HuH-7 (cell line): ENCODE results near the gene ARHGEF16.
A peak's percentile ranks its signal among the peaks of the same experiment; 100 is the strongest.

Source experiments
- DNase-seq: peaks from one replicate; pipeline ENCODE4 v3.0.0; 2011; ENCODE audit warnings: low spot score

ARHGEF16 gene

DNA sequence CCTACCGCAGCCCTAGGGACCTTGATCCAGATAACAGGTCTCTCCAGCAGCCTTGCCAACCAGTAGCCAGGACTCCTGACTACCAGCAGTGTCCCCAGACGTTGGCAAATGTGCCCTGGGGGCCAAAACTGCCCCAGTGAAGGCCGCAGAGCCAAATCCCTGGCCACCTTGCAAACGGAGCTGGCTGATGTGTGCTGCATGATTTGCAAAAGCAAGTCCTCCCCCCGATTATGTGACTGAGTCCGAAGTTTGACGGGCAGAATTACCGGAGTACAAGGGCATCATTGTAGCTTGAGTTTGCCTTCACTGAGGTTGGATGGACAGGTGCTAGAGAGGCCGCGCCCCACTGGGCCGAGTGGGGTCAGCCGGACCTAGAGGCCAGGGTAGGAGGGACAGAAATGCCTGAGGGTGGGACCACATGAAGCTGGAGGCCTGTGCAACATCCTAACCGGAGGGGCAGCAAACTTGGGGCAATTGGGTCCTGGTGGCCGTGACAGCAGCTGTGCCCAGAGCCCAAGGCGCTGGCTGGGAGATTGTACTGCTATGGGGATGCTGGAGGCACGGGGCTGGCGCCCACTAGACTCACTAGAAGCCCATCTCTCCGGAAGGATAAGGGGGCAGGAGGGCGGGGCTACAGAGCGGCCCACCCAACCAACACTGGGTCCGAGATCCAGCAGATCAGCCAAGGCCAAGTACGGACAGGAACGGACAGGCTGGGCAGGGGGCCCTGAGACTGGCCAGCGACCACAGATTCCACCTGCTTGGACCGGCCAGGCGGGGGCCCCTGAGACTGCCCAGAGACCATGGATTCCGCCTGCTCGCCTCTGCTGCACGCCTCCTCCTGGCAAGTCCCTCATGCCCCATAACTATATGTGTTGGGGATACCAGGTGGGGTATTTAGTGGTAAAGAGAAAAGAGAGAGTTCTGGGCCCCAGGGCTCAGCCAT, 2.8 kb downstream of the ARHGEF16 start:
- no peak for DNase-seq

GRCh38 chr1:3457910-3458883, 3.7 kb downstream of the ARHGEF16 start:
- no peak for DNase-seq

GRCh38 chr1:3459051-3459908, 4.8 kb downstream of the ARHGEF16 start:
- no peak for DNase-seq

DNA sequence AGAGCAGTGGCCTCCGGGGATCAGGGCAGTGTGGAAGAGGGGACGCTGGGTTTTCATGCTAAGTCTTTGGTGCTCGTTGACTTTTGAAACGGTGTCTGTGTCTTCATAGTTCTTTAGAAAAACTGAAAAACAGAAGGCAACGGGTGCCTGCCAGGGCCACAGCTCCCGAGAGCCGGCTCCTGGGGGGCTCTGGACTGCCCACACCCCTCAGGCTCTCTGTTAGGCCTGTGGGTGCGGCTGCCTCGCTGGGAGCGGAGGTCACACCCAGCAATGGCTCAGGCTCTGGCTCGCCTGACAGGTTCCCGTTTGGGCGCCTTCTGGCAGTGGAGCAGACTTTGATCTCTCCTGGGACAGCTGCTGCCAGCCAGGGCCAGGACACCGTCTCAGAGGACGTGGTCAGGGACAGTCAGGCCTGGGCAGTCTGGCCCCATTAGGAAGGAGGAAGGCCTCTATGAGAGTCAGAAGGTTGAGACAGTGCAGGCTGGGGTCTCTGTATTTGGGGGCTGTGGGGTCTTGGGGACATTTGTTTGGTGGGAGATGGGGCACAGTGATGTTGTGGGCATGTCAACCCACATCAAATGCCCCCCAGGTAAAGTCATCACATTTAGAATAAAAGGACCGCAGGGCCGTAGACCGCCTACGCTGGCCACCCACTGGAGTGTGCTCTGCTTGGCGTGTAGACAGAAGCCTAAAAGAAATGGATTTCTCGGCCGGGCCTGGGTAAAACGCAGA, 5.6 kb downstream of the ARHGEF16 start:
- DNase-seq, result peak; percentile 73

DNA sequence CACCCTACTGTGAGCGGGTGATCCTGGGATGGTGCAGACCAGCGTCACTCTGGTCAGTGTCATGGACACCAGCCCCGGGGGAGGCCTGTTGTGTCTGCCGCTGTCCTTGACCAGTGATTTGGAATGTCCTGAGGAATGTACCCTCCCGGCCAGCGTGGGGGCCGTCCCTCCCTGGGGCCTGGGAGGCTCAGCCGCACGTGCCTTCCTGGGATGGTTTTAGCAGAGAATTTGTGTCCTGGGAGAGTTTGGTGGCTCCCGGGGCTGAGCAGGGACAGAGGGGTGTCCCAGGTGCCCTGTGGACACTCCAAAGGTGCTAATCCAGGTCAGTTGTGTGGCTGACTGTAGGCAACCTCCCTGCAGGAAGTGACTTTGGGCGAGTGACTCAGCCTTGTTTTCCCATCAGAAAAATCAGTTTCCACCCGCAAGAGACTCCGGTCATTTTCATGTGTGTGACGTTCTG, 6.2 kb downstream of the ARHGEF16 start:
- DNase-seq, result no peak

GRCh38 chr1:3461238-3461933, 6.9 kb downstream of the ARHGEF16 start:
- DNase-seq, result no peak

DNA sequence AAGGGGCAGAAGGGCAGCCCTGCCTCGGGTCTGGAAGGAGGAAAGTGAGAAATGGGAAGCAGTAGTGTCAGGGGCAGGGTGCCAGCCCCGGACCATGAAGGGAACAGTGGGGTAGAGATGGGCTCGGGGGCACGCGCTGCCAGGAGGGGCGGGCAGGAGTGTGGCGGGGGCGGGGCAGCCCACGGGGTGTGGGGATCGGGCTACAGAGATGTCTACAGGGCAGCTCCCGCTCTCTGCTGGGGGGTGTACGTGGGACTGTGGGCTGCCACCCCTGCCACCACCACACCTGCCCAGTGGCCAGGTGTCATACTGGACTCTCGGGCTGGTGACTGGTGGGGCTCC, 7.4 kb downstream of the ARHGEF16 start:
- DNase-seq, result no peak

DNA sequence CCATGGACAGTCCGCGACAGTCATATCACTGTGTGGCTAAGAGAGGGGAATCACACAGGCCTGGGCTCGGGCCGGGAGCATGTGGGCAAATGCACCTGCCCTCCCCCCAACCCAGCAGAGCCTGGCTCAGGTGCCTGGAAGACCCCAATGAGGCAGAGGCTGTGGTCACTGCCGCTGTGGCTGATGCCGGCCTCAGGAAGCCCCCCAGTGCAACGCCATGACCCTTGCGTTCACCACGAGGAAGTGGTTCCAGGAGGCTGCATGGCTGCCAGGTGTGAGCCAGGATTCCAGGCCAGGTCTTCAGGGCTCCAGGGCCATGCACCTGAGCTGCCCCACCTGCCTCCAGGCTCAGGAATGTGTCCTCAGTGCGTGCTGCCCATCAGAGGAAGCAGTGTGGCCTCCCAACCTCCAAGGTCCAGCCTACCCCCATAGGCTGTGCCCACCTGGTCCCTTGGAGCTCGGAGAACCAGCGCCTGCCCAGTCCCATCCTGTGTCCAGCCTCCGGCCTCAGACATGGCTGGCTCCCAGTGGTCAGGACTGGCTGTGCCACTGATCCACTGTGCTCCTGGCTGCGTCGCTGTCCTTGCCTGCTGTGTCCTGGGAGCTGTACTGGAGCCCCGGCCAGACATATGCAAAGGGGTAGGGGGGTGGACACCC, 8.0 kb downstream of the ARHGEF16 start:
- DNase-seq, result no peak

GRCh38 chr1:3463013-3463385, 8.5 kb downstream of the ARHGEF16 start:
- no peak for DNase-seq

- no peak for DNase-seq
Measured at GRCh38 chr1:3463408-3463863, 9.0 kb downstream of the ARHGEF16 start.

GRCh38 chr1:3463891-3464648, 9.6 kb downstream of the ARHGEF16 start:
- DNase-seq, result no peak

DNA sequence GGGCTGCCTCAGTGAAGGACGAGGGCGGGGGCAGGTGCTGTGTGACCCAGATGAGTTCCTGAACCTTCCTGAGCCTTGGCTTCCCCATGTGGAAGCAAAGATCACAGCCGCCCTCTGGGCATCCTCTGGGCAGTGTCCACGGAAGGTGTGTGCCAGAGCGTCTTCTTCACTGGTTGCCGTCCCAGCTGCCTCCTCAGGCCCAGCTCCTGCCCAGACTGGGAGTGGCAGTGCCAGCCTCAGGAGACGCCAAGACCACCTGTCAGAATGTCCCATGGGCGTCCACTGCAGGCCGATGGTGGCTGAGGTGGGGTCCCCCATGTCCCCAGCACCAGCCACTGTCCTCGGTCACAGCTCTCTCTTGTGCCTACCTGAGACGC, 10.2 kb downstream of the ARHGEF16 start:
- no peak for DNase-seq

GRCh38 chr1:3465091-3465934, 10.8 kb downstream of the ARHGEF16 start:
- DNase-seq, result no peak

DNA sequence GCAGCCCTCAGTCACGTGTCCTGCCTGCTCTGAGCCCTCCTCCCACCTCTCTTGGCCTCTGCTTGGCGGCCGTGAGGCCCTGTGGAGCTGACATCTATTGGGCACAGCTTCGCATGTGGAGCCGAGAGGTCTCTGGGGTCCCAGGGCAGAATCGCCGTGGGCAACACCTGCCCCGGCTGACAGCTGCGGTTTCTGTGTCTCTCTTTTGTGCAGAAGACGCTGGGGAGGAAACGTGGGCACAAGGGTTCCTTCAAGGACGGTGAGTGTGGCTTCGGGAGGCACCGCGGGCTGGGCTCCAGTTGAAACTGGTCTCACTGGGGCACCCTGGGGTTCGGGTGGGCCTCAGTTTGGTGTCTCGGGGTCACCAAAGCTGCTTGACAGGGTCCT, 11.5 kb downstream of the ARHGEF16 start:
- DNase-seq, result no peak

DNA sequence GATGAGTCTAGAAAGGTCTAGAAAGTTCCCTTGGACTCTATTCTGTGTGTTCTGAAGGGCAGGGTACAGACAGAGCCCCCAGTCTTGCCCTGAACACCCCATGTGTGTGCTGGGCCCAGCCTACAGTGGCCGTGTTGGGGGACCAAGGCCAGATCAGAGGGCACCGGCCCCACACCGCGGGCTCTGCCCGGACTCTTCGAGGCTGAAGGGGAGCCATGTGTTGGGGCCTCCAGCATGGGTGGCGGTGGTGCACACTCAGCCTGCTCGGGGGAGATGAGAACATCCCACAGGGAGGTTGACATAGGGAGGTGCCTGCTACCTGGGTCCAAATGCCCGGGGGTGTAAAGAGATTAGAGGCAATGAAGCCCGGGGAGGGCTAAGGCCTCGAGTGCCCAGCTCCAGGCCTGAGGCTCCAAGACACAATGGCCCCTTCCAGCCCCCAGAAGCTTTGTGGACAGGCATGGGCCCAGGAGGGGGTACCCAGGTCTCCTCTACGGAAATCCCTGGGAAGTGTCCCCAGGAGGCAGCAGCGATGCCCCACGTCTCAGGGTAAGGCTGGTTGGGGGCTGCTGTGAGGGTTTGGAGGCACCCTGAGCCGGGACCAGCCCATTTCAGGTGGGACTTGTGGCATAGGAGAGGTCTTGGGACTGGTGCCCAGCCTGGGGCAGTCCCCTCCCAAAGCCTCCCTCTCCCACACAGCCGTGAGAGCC, 12.1 kb downstream of the ARHGEF16 start:
- DNase-seq, result no peak

DNA sequence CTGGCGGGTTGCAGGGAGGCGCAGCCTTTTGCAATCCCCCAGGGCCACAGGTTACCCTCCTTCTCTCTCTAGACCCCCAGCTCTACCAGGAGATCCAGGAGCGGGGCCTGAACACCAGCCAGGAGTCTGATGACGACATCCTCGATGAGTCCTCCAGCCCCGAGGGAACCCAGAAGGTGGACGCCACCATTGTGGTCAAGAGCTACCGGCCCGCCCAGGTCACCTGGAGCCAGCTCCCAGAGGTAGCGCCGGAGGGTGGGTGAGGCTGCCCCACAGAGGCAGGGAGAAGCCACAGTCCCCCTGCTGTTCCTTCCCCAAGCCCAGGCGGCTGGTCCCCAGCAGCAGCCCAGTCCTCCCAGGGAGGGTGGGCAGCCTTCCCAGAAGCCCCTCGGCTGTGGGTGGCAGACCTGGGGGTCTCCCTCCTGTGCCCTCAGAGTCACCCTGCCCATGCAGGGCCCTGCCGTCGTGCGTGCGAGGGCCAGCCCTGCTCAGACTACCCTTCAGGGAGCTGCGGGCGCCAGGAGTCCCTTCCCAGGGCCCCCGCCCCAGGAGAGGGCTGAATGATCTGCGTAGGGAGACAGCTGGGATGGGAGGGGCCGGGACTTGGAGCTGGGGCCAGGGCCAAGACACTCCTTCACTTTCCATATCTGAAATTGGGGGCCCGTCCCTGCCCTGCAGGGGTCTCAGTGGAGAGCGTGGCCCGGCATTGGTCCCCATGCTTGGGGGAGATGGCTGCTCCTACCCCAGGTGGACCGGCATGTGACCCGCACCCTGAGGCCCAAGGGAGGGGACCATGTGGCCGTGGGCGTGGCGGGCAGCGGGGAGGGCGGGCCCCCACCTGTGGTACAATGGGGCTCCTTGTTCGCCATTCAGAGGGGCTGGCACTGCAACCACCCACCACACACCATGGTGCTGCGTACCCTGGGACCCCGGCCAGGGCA, 12.9 kb downstream of the ARHGEF16 start:
- DNase-seq, result no peak
